Measurements from ENCODE around the gene BNIP3.

Gene BNIP3

DNA sequence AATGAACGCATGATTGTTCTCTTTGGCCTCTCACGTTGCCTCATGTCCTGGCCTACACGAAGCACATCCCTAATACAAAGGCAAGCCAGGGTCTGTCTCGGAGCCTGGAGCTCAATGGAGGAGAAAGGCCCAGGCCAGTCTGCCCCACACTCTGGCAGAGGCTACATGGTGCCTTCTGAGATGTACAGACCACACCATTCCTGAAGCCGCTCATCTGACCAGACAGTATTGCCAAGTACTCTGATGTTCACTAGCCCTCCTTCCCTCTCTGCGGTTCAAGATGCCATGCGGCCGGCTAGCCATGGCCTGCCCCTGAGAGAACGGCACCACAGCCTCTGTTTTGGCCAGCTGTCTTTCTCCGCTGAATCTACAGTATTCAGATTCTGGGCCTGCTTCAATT is 5.9 kb downstream of the BNIP3 start:
- H3K4me1 ChIP-seq = peaks cover 0 to 28% (median 10%) of the 10 kb centered on the region in 4 donors
- TF ChIP-seq, protein P1, sequence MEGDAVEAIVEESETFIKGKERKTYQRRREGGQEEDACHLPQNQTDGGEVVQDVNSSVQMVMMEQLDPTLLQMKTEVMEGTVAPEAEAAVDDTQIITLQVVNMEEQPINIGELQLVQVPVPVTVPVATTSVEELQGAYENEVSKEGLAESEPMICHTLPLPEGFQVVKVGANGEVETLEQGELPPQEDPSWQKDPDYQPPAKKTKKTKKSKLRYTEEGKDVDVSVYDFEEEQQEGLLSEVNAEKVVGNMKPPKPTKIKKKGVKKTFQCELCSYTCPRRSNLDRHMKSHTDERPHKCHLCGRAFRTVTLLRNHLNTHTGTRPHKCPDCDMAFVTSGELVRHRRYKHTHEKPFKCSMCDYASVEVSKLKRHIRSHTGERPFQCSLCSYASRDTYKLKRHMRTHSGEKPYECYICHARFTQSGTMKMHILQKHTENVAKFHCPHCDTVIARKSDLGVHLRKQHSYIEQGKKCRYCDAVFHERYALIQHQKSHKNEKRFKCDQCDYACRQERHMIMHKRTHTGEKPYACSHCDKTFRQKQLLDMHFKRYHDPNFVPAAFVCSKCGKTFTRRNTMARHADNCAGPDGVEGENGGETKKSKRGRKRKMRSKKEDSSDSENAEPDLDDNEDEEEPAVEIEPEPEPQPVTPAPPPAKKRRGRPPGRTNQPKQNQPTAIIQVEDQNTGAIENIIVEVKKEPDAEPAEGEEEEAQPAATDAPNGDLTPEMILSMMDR (IDR thresholded peaks at IDR 0.05) = no peak

DNA sequence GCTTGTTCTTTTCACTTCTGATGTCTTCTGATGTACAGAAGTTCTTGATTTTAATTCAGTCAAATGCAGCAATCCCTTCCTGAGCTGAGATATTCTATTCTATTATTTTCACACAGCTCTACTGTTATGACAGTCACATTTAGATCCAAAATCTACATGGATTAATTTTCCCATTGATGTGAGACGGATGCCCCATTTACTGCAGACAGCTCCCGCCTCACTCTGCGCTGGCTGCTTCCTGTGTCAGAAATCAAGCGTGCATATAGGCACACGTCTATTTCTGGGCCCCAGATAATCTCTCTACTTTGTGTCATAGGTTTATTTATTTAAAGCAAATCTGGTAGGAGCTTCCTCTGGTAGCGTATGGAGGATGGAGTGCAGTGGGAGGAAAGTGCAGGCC is 6.7 kb downstream of the BNIP3 start:
- TF ChIP-seq, protein P1 (IDR thresholded peaks at IDR 0.05) = no peak
- intact Hi-C loops (cut with DNase I; ENCODE audit: low total_unique reads) = no loop called here
- peaks cover 0 to 21% (median 8%) of the 10 kb centered on the region in 4 donors for H3K4me1 ChIP-seq
- H3K36me3 ChIP-seq = peaks cover 9 to 37% (median 24%) of the 10 kb centered on the region in 3 donors
- no peak overlapping the region for H3K4me3 ChIP-seq
- H3K27ac ChIP-seq = no peak overlapping the region
- DNase-seq = peak in 1 of 2 donors; percentile 13
- H3K27me3 ChIP-seq = no peaks in the 10 kb centered on the region
- no peaks in the 10 kb centered on the region for H3K9me3 ChIP-seq

More for the DNA sequence above, 5.9 kb downstream of the BNIP3 start:
- Histone ChIP-seq H3K27me3 (no peaks in the 10 kb centered on the region), H3K9me3 (no peaks in the 10 kb centered on the region), H3K4me3 (no peak overlapping the region), H3K36me3 (peaks cover 2 to 29% (median 16%) of the 10 kb centered on the region in 3 donors), H3K27ac (no peak overlapping the region)
- DNase-seq = peak in 1 of 2 donors; percentile 32
- intact Hi-C loops (cut with DNase I; ENCODE audit: low total_unique reads) = no loop called here

DNA sequence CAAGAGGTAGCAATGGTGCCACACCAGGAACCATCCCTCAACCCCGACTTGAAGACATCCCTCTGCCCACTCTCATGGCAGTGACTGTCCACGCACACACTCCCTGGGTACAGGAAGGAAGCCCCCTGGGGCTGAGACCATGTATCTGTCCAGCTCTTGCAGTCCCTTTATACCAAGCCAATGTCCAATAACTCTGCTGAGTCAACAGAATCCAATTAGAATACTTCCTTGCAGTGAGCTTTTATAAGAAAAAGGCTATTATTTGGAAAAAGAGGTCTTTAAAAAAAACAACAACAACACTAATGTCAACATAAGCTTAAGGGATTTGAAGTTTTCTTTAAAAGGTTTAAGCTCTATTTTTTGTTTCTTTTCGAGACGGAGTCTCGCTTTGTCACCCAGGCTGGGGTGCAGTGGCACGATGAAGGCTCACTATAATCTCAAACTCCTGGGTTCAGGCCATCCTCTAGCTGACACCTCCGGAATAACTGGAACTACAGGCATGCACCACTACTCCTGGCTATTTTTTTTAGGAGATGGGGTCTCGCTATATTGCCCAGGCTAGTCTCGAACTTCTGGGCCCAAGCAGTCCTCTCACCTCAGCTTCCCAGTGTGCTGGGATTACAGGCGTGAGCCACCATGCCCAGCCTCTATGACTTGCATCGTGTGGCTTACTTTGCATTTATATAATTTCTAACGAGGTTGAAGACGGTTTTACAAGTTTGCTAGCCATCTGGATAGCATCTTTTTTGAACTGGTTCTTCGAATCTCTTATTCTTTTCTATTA is 7.5 kb downstream of the BNIP3 start:
- H3K9me3 ChIP-seq = no peaks in the 10 kb centered on the region
- intact Hi-C loops (cut with DNase I; ENCODE audit: low total_unique reads) = no loop called here
- peaks cover 17 to 44% (median 32%) of the 10 kb centered on the region in 3 donors for H3K36me3 ChIP-seq
- H3K4me3 ChIP-seq = no peak overlapping the region
- peaks cover 0 to 14% (median 4%) of the 10 kb centered on the region in 4 donors for H3K4me1 ChIP-seq
- DNase-seq = peak in 1 of 2 donors; percentile 12
- H3K27ac ChIP-seq = no peak overlapping the region
- TF ChIP-seq, protein P1 (IDR thresholded peaks at IDR 0.05) = no peak
- H3K27me3 ChIP-seq = no peaks in the 10 kb centered on the region

DNA sequence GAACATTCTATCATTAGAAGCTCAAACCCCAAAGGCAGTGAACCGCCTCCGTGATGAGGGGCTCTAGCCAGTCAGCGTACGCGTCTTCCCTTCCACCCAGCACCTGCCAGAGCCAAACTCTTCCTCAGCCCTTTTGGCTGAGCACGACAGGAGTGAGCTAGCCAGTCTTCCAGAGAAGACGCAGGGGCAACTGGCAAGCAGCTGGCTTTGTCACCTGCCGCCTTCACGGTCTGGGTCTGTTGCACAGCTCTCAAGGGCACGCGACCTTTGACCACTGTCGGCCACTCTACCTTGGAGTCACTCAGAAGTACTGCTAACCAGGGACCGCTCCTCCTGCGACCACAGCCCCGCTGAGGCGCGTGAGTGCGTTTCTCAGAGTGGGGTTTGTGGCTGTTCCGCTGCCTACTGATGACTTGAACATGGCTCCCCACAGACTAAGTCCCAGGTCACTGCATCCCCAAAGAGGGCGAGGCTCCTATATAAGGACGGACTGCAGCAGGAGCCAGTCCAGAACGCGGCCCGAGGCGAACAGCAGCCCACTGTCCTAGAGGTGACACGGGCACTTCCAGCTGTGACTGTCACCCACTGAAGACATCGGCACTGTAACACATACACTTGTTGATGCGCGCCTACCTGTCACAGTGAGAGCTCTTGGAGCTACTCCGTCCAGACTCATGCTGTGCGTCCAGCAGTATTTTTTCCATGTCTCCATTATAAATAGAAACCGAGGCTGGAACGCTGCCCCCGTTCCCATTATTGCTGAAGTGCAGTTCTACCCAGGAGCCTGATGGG is 8.4 kb downstream of the BNIP3 start:
- TF ChIP-seq, protein P1 (IDR thresholded peaks at IDR 0.05) = no peak
- Histone ChIP-seq H3K36me3 (peaks cover 25 to 51% (median 37%) of the 10 kb centered on the region in 3 donors), H3K4me1 (peaks cover 0 to 8% (median 3%) of the 10 kb centered on the region in 4 donors), H3K27me3 (no peaks in the 10 kb centered on the region), H3K4me3 (no peak overlapping the region), H3K27ac (no peak overlapping the region), H3K9me3 (no peaks in the 10 kb centered on the region)
- DNase-seq = peak in 1 of 2 donors; percentile 59
- intact Hi-C loops (cut with DNase I; ENCODE audit: low total_unique reads) = no loop called here

DNA sequence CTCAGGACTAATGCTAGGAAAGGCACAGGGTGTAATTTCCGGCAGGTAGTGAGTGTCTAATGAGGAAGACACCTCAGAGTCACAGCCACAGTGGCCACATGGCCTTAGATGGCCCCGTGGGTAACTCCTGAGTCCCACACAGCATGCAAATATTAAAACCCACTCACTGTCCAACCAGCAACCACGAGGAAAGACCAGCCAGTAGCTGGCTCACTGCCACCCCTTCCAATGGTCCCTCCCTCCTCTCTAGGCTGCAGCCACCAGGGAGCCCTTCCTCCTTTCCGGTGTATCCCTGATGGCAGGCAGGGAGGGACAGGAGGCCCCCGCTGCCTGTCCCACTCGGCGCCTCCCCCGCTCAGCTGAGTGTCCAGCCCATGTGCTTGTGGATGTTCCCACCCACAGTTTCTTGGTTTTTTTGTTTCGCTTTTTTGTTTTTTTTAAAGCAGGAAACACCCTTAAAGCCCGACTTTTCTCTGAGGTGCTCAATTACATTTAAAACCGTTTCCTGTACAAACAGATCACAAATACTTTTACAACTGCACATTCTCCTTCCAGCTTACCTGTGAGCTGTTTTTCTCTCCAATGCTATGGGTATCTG is 9.2 kb downstream of the BNIP3 start:
- intact Hi-C loops (cut with DNase I; ENCODE audit: low total_unique reads) = no loop called here
- H3K9me3 ChIP-seq = no peaks in the 10 kb centered on the region
- TF ChIP-seq, protein P1 (IDR thresholded peaks at IDR 0.05) = no peak
- H3K27me3 ChIP-seq = no peaks in the 10 kb centered on the region
- H3K27ac ChIP-seq = no peak overlapping the region
- H3K36me3 ChIP-seq = peaks cover 26 to 51% (median 37%) of the 10 kb centered on the region in 3 donors
- peaks cover 0 to 8% (median 3%) of the 10 kb centered on the region in 4 donors for H3K4me1 ChIP-seq
- H3K4me3 ChIP-seq = no peak overlapping the region
- peak in 1 of 2 donors; percentile 69 for DNase-seq

All from tibial artery (tissue), 4 donors.